Measurements from ENCODE around the gene CENPM.

Gene CENPM

GRCh38 chr22:41910050-41911000 is 36.6 kb downstream of the CENPM start:
- TF ChIP-seq EGR1 (IDR thresholded peaks at IDR 0.05) (no peak), RAD21 (IDR thresholded peaks at IDR 0.05; ENCODE audit: low read depth) (no peak), FOXM1 (IDR thresholded peaks at IDR 0.05; ENCODE audit: borderline replicate concordance, low read depth) (no peak), EP300 (IDR thresholded peaks at IDR 0.05; ENCODE audit: borderline replicate concordance) (no peak), CREB1 (IDR thresholded peaks at IDR 0.05; ENCODE audit: low read depth) (no peak), ZBTB7A (IDR thresholded peaks at IDR 0.05; ENCODE audit: low read depth) (no peak), TCF12 (IDR thresholded peaks at IDR 0.05; ENCODE audit: low read depth) (no peak), NFIC (IDR thresholded peaks at IDR 0.05) (no peak), TEAD4 (IDR thresholded peaks at IDR 0.05) (no peak), YY1 (IDR thresholded peaks at IDR 0.05; ENCODE audit: low read depth) (no peak), TAF1 (IDR thresholded peaks at IDR 0.05; ENCODE audit: low read depth) (no peak), CEBPB (IDR thresholded peaks at IDR 0.05) (no peak)
- TF ChIP-seq, protein P1, sequence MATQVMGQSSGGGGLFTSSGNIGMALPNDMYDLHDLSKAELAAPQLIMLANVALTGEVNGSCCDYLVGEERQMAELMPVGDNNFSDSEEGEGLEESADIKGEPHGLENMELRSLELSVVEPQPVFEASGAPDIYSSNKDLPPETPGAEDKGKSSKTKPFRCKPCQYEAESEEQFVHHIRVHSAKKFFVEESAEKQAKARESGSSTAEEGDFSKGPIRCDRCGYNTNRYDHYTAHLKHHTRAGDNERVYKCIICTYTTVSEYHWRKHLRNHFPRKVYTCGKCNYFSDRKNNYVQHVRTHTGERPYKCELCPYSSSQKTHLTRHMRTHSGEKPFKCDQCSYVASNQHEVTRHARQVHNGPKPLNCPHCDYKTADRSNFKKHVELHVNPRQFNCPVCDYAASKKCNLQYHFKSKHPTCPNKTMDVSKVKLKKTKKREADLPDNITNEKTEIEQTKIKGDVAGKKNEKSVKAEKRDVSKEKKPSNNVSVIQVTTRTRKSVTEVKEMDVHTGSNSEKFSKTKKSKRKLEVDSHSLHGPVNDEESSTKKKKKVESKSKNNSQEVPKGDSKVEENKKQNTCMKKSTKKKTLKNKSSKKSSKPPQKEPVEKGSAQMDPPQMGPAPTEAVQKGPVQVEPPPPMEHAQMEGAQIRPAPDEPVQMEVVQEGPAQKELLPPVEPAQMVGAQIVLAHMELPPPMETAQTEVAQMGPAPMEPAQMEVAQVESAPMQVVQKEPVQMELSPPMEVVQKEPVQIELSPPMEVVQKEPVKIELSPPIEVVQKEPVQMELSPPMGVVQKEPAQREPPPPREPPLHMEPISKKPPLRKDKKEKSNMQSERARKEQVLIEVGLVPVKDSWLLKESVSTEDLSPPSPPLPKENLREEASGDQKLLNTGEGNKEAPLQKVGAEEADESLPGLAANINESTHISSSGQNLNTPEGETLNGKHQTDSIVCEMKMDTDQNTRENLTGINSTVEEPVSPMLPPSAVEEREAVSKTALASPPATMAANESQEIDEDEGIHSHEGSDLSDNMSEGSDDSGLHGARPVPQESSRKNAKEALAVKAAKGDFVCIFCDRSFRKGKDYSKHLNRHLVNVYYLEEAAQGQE (IDR thresholded peaks at IDR 0.05; ENCODE audit: low read depth) = no peak
- TF ChIP-seq, protein P2, sequence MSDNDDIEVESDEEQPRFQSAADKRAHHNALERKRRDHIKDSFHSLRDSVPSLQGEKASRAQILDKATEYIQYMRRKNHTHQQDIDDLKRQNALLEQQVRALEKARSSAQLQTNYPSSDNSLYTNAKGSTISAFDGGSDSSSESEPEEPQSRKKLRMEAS (IDR thresholded peaks at IDR 0.05) = no peak
- TF ChIP-seq, protein P3, sequence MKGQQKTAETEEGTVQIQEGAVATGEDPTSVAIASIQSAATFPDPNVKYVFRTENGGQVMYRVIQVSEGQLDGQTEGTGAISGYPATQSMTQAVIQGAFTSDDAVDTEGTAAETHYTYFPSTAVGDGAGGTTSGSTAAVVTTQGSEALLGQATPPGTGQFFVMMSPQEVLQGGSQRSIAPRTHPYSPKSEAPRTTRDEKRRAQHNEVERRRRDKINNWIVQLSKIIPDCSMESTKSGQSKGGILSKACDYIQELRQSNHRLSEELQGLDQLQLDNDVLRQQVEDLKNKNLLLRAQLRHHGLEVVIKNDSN (IDR thresholded peaks at IDR 0.05) = no peak

DNA sequence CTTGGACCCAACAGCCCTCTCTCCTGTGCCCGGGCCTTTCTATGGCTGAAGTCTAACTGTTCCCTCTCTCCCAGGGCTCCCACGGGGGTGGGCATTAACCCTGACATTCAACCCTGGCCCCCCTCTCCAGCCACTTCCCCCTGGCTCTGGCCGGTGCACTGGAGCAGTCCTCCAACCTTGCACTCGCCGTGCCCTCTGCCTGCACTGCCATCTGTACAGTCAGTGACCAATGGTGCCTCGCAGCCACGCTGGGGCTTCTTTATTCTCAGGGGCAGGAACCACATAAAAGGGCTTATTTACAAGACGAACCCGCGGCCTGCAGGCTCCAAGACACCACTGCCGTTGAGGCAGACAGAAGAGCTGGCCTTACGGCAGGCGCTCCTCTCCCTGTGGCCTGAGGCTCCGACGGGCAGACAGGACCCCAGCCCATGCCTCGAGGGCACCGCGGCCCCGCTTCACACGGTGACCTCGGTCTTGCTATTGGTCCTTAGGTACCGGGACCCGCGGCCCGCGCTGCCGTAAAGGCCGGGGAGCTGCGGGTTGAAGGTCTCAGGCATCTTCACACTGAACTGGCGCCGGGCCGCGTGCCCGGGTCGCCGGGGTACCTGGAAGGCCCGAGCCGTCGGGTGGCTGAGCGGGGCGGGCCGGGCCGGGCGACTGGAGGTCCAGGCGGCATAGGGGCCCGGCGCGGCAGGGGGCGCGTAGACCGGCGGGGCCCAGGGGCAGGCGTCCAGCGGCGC is 37.5 kb downstream of the CENPM start:
- no peak for TF ChIP-seq TAF1 (IDR thresholded peaks at IDR 0.05; ENCODE audit: low read depth)
- TF ChIP-seq CEBPB (IDR thresholded peaks at IDR 0.05) = no peak
- no peak for TF ChIP-seq FOXM1 (IDR thresholded peaks at IDR 0.05; ENCODE audit: borderline replicate concordance, low read depth)
- no peak for TF ChIP-seq NFIC (IDR thresholded peaks at IDR 0.05)
- no peak for TF ChIP-seq EGR1 (IDR thresholded peaks at IDR 0.05)
- no peak for TF ChIP-seq YY1 (IDR thresholded peaks at IDR 0.05; ENCODE audit: low read depth)
- no peak for TF ChIP-seq EP300 (IDR thresholded peaks at IDR 0.05; ENCODE audit: borderline replicate concordance)
- no peak for TF ChIP-seq TCF12 (IDR thresholded peaks at IDR 0.05; ENCODE audit: low read depth)
- TF ChIP-seq, protein P3 (IDR thresholded peaks at IDR 0.05) = no peak
- TF ChIP-seq ZBTB7A (IDR thresholded peaks at IDR 0.05; ENCODE audit: low read depth) = no peak
- TF ChIP-seq CREB1 (IDR thresholded peaks at IDR 0.05; ENCODE audit: low read depth) = no peak
- TF ChIP-seq, protein P2 (IDR thresholded peaks at IDR 0.05) = no peak
- TF ChIP-seq RAD21 (IDR thresholded peaks at IDR 0.05; ENCODE audit: low read depth) = no peak
- TF ChIP-seq, protein P1 (IDR thresholded peaks at IDR 0.05; ENCODE audit: low read depth) = no peak
- no peak for TF ChIP-seq TEAD4 (IDR thresholded peaks at IDR 0.05)

GRCh38 chr22:41908411-41909309 is 38.3 kb downstream of the CENPM start:
- TF ChIP-seq, protein P3 (IDR thresholded peaks at IDR 0.05) = no peak
- TF ChIP-seq ZBTB7A (IDR thresholded peaks at IDR 0.05; ENCODE audit: low read depth) = peak; percentile 46; the same call in 1 of the 2 replicates
